Raji (cell line): Measurements from ENCODE around the gene JAKMIP1.

Experiments used
- POLR2A ChIP-seq: IDR thresholded peaks from 2 replicates; pipeline ENCODE4 v1.6.1; 2011; ENCODE audit warnings: low read depth, low read length, control low read depth; ENCODE audit not compliant: insufficient read depth

The JAKMIP1 gene

GRCh38 chr4:6221851-6222760 lies 21.8 kb upstream of the JAKMIP1 start:
- TF ChIP-seq POLR2A: no peak

GRCh38 chr4:6221301-6221850 lies 21.0 kb upstream of the JAKMIP1 start:
- no peak for TF ChIP-seq POLR2A

- no peak for TF ChIP-seq POLR2A
Measured at GRCh38 chr4:6217716-6218381, 17.5 kb upstream of the JAKMIP1 start.

GRCh38 chr4:6216588-6216987 lies 16.2 kb upstream of the JAKMIP1 start:
- TF ChIP-seq POLR2A: no peak

- no peak for TF ChIP-seq POLR2A
Measured at GRCh38 chr4:6209921-6210320, 9.6 kb upstream of the JAKMIP1 start.

GRCh38 chr4:6208416-6208815 lies 8.1 kb upstream of the JAKMIP1 start:
- no peak for TF ChIP-seq POLR2A

GRCh38 chr4:6207602-6208001 lies 7.3 kb upstream of the JAKMIP1 start:
- TF ChIP-seq POLR2A: no peak

GRCh38 chr4:6206771-6207290 lies 6.5 kb upstream of the JAKMIP1 start:
- no peak for TF ChIP-seq POLR2A

GRCh38 chr4:6205973-6206372 lies 5.6 kb upstream of the JAKMIP1 start:
- no peak for TF ChIP-seq POLR2A

GRCh38 chr4:6205567-6205931 lies 5.2 kb upstream of the JAKMIP1 start:
- TF ChIP-seq POLR2A: no peak

GRCh38 chr4:6204871-6205566 lies 4.7 kb upstream of the JAKMIP1 start:
- TF ChIP-seq POLR2A: no peak

GRCh38 chr4:6204098-6204497 lies 3.7 kb upstream of the JAKMIP1 start:
- no peak for TF ChIP-seq POLR2A

- no peak for TF ChIP-seq POLR2A
Measured at GRCh38 chr4:6201580-6202091, 1.3 kb upstream of the JAKMIP1 start.

- no peak for TF ChIP-seq POLR2A
Measured at GRCh38 chr4:6200922-6201362, 593 bp upstream of the JAKMIP1 start.

GRCh38 chr4:6199422-6199921 lies 877 bp downstream of the JAKMIP1 start:
- TF ChIP-seq POLR2A: no peak
